ENCODE results near the gene ABCC8. TPM values are rescaled to one million over a fixed set of nuclear protein-coding genes. Genes with fewer than 3 reads are reported as not detected.

ABCC8 gene
- total and polyA plus RNA-seq, 4 donors, result 1.2 to 14.9 (median 3.1) TPM

- H3K9me3 ChIP-seq (ENCODE audit: control insufficient read depth in 4 of 4, insufficient read depth in 3 of 4, low read length in 3 of 4), result no peaks in the 10 kb centered on the region
- H3K4me1 ChIP-seq (ENCODE audit: control insufficient read depth in 5 of 5, insufficient read depth in 5 of 5, low read length in 5 of 5), result peaks cover 0 to 12% (median 7%) of the 10 kb centered on the region in 5 donors
- ATAC-seq (ENCODE audit: insufficient read depth, low FRiP score), result no peak
- no peak overlapping the region for H3K9ac ChIP-seq (ENCODE audit: insufficient read depth in 1 of 2, low read length in 2 of 2)
- WGBS, 2 donors, result 93% methylated on average over 8 of the region's 8 CpGs
- no peaks in the 10 kb centered on the region for H3K36me3 ChIP-seq (ENCODE audit: control insufficient read depth in 4 of 4, insufficient read depth in 4 of 4, low read length in 4 of 4)
- H3K4me3 ChIP-seq, result no peak overlapping the region
- H3K27me3 ChIP-seq (ENCODE audit: control insufficient read depth in 3 of 3, insufficient read depth in 3 of 3, low read length in 2 of 3), result no peaks in the 10 kb centered on the region
- H3K27ac ChIP-seq (ENCODE audit: low read depth in 1 of 2, low read length in 1 of 2), result no peak overlapping the region
- TF ChIP-seq CTCF (IDR thresholded peaks at IDR 0.05; ENCODE audit: control extremely low read depth, extremely low read depth), result no peak
- no peak for DNase-seq
Measured at GRCh38 chr11:17401841-17402240, 74.8 kb downstream of the ABCC8 start.

GRCh38 chr11:17401316-17401715 lies 75.3 kb downstream of the ABCC8 start:
- H3K4me1 ChIP-seq (ENCODE audit: control insufficient read depth in 5 of 5, insufficient read depth in 5 of 5, low read length in 5 of 5), result peaks cover 0 to 8% (median 6%) of the 10 kb centered on the region in 5 donors
- no peak for DNase-seq
- no peak overlapping the region for H3K9ac ChIP-seq (ENCODE audit: insufficient read depth in 1 of 2, low read length in 2 of 2)
- H3K27ac ChIP-seq (ENCODE audit: low read depth in 1 of 2, low read length in 1 of 2), result no peak overlapping the region
- no peaks in the 10 kb centered on the region for H3K27me3 ChIP-seq (ENCODE audit: control insufficient read depth in 3 of 3, insufficient read depth in 3 of 3, low read length in 2 of 3)
- TF ChIP-seq CTCF (IDR thresholded peaks at IDR 0.05; ENCODE audit: control extremely low read depth, extremely low read depth), result no peak
- no peaks in the 10 kb centered on the region for H3K9me3 ChIP-seq (ENCODE audit: control insufficient read depth in 4 of 4, insufficient read depth in 3 of 4, low read length in 3 of 4)
- ATAC-seq (ENCODE audit: insufficient read depth, low FRiP score), result no peak
- no peaks in the 10 kb centered on the region for H3K36me3 ChIP-seq (ENCODE audit: control insufficient read depth in 4 of 4, insufficient read depth in 4 of 4, low read length in 4 of 4)
- 87 to 97% methylated on average over 2 of the region's 2 CpGs for WGBS, 2 donors
- H3K4me3 ChIP-seq, result no peak overlapping the region

GRCh38 chr11:17400048-17400775 lies 76.4 kb downstream of the ABCC8 start:
- Histone ChIP-seq H3K36me3 (ENCODE audit: control insufficient read depth in 4 of 4, insufficient read depth in 4 of 4, low read length in 4 of 4) (no peaks in the 10 kb centered on the region), H3K27me3 (ENCODE audit: control insufficient read depth in 3 of 3, insufficient read depth in 3 of 3, low read length in 2 of 3) (no peaks in the 10 kb centered on the region), H3K4me1 (ENCODE audit: control insufficient read depth in 5 of 5, insufficient read depth in 5 of 5, low read length in 5 of 5) (peaks cover 0 to 1% (median 0%) of the 10 kb centered on the region in 5 donors), H3K4me3 (no peak overlapping the region), H3K27ac (ENCODE audit: low read depth in 1 of 2, low read length in 1 of 2) (no peak overlapping the region), H3K9ac (ENCODE audit: insufficient read depth in 1 of 2, low read length in 2 of 2) (no peak overlapping the region), H3K9me3 (ENCODE audit: control insufficient read depth in 4 of 4, insufficient read depth in 3 of 4, low read length in 3 of 4) (no peaks in the 10 kb centered on the region)
- 84 to 87% methylated on average over 19 of the region's 19 CpGs for WGBS, 2 donors
- no peak for TF ChIP-seq CTCF (IDR thresholded peaks at IDR 0.05; ENCODE audit: control extremely low read depth, extremely low read depth)
- ATAC-seq (ENCODE audit: insufficient read depth, low FRiP score), result no peak
- DNase-seq, result no peak

GRCh38 chr11:17399236-17399635 lies 77.4 kb downstream of the ABCC8 start:
- H3K4me3 ChIP-seq, result no peak overlapping the region
- H3K4me1 ChIP-seq (ENCODE audit: control insufficient read depth in 5 of 5, insufficient read depth in 5 of 5, low read length in 5 of 5), result no peaks in the 10 kb centered on the region
- H3K36me3 ChIP-seq (ENCODE audit: control insufficient read depth in 4 of 4, insufficient read depth in 4 of 4, low read length in 4 of 4), result no peaks in the 10 kb centered on the region
- H3K9ac ChIP-seq (ENCODE audit: insufficient read depth in 1 of 2, low read length in 2 of 2), result no peak overlapping the region
- DNase-seq (no peak), ATAC-seq (ENCODE audit: insufficient read depth, low FRiP score) (no peak)
- no peak for TF ChIP-seq CTCF (IDR thresholded peaks at IDR 0.05; ENCODE audit: control extremely low read depth, extremely low read depth)
- H3K27me3 ChIP-seq (ENCODE audit: control insufficient read depth in 3 of 3, insufficient read depth in 3 of 3, low read length in 2 of 3), result no peaks in the 10 kb centered on the region
- H3K27ac ChIP-seq (ENCODE audit: low read depth in 1 of 2, low read length in 1 of 2), result no peak overlapping the region
- no peaks in the 10 kb centered on the region for H3K9me3 ChIP-seq (ENCODE audit: control insufficient read depth in 4 of 4, insufficient read depth in 3 of 4, low read length in 3 of 4)

Measured in lung (tissue), 12 donors.